Stimulated activated memory B cell treated with anti-CD40 and anti-IgM and Interleukin-4, amounts not matched to agents 10 μg/mL and 1 μg/mL and 100 μg/mL, for 72 hours (primary cell): Measurements from ENCODE around the gene RSPH3.
A peak's percentile ranks its signal among the peaks of the same experiment; 100 is the strongest.
"Not testable (repeated sequence)": the region's sequence is repeated elsewhere in the genome, so short reads cannot be mapped to it uniquely, and the experiment has no call there.

Experiments
- ATAC-seq: fragments of 150-1000 bp; cut with Tn5 transposase; 2 replicates; pipeline ENCODE4 v1.10.0; 2021
- H3K27ac Mint-ChIP-seq: one replicate; pipeline ENCODE4 v1.8.0; 2022; ENCODE audit warnings: mild to moderate bottlenecking, mixed read lengths
- H3K27me3 Mint-ChIP-seq: one replicate; pipeline ENCODE4 v1.8.0; 2022; ENCODE audit warnings: mixed read lengths
- H3K36me3 Mint-ChIP-seq: one replicate; pipeline ENCODE4 v1.8.0; 2022; ENCODE audit warnings: mixed read lengths
- H3K4me1 Mint-ChIP-seq: one replicate; pipeline ENCODE4 v1.8.0; 2022; ENCODE audit warnings: mixed read lengths
- H3K4me3 Mint-ChIP-seq: one replicate; pipeline ENCODE4 v1.8.0; 2022; ENCODE audit warnings: mild to moderate bottlenecking, moderate library complexity, mixed read lengths
- H3K9me3 Mint-ChIP-seq: one replicate; pipeline ENCODE4 v1.8.0; 2022; ENCODE audit warnings: mixed read lengths

The RSPH3 gene

GRCh38 chr6:159005436-159005835, 5.4 kb upstream of the RSPH3 start:
- Mint-ChIP-seq H3K27me3 (no peaks in the 10 kb centered on the region), H3K36me3 (peaks cover 11% of the 10 kb centered on the region), H3K4me1 (peaks cover 33% of the 10 kb centered on the region), H3K4me3 (no peak overlapping the region), H3K27ac (no peak overlapping the region), H3K9me3 (no peaks in the 10 kb centered on the region)
- ATAC-seq = no peak

GRCh38 chr6:159004592-159004991, 4.6 kb upstream of the RSPH3 start:
- H3K27ac Mint-ChIP-seq = no peak overlapping the region
- H3K4me1 Mint-ChIP-seq = peaks cover 29% of the 10 kb centered on the region
- no peaks in the 10 kb centered on the region for H3K27me3 Mint-ChIP-seq
- no peak for ATAC-seq
- H3K9me3 Mint-ChIP-seq = no peaks in the 10 kb centered on the region
- no peak overlapping the region for H3K4me3 Mint-ChIP-seq
- peaks cover 11% of the 10 kb centered on the region for H3K36me3 Mint-ChIP-seq

GRCh38 chr6:159002432-159003155, 2.6 kb upstream of the RSPH3 start:
- Mint-ChIP-seq H3K9me3 (no peaks in the 10 kb centered on the region), H3K27me3 (no peaks in the 10 kb centered on the region), H3K4me1 (peaks cover 31% of the 10 kb centered on the region), H3K4me3 (no peak overlapping the region), H3K27ac (no peak overlapping the region), H3K36me3 (peaks cover 11% of the 10 kb centered on the region)
- no peak for ATAC-seq

- H3K4me3 Mint-ChIP-seq = peak overlapping the region; percentile 97
- H3K27ac Mint-ChIP-seq = peak overlapping the region; percentile 77
- peaks cover 43% of the 10 kb centered on the region for H3K4me1 Mint-ChIP-seq
- no peaks in the 10 kb centered on the region for H3K27me3 Mint-ChIP-seq
- peak; percentile 60 for ATAC-seq
- peaks cover 11% of the 10 kb centered on the region for H3K36me3 Mint-ChIP-seq
- H3K9me3 Mint-ChIP-seq = no peaks in the 10 kb centered on the region
Measured at GRCh38 chr6:158999154-158999665, 792 bp downstream of the RSPH3 start.

GRCh38 chr6:158996856-158997255, 3.1 kb downstream of the RSPH3 start:
- H3K27me3 Mint-ChIP-seq = no peaks in the 10 kb centered on the region
- H3K4me1 Mint-ChIP-seq = peaks cover 32% of the 10 kb centered on the region
- H3K36me3 Mint-ChIP-seq = peaks cover 6% of the 10 kb centered on the region
- ATAC-seq = no peak
- H3K4me3 Mint-ChIP-seq = no peak overlapping the region
- no peaks in the 10 kb centered on the region for H3K9me3 Mint-ChIP-seq
- no peak overlapping the region for H3K27ac Mint-ChIP-seq

GRCh38 chr6:158993639-158994038, 6.4 kb downstream of the RSPH3 start:
- Mint-ChIP-seq H3K4me3 (no peak overlapping the region), H3K27me3 (no peaks in the 10 kb centered on the region), H3K9me3 (peaks cover 5% of the 10 kb centered on the region), H3K4me1 (peaks cover 12% of the 10 kb centered on the region), H3K36me3 (peaks cover 18% of the 10 kb centered on the region), H3K27ac (no peak overlapping the region)
- no peak for ATAC-seq

- Mint-ChIP-seq H3K36me3 (peaks cover 26% of the 10 kb centered on the region), H3K4me3 (no peak overlapping the region), H3K9me3 (peaks cover 11% of the 10 kb centered on the region), H3K27me3 (no peaks in the 10 kb centered on the region), H3K27ac (no peak overlapping the region), H3K4me1 (peaks cover 12% of the 10 kb centered on the region)
- ATAC-seq = no peak
Measured at GRCh38 chr6:158991017-158991723, 8.8 kb downstream of the RSPH3 start.

GRCh38 chr6:158989711-158990110, 10.3 kb downstream of the RSPH3 start:
- H3K4me1 Mint-ChIP-seq, H3K27me3 Mint-ChIP-seq, ATAC-seq, H3K27ac Mint-ChIP-seq, H3K4me3 Mint-ChIP-seq: not testable (repeated sequence)
- Mint-ChIP-seq H3K36me3 (peaks cover 26% of the 10 kb centered on the region), H3K9me3 (peaks cover 11% of the 10 kb centered on the region)

GRCh38 chr6:158988477-158988876, 11.5 kb downstream of the RSPH3 start:
- Mint-ChIP-seq H3K9me3 (peaks cover 11% of the 10 kb centered on the region), H3K36me3 (peaks cover 23% of the 10 kb centered on the region), H3K4me3 (no peak overlapping the region), H3K27ac (no peak overlapping the region), H3K27me3 (no peaks in the 10 kb centered on the region), H3K4me1 (no peaks in the 10 kb centered on the region)
- no peak for ATAC-seq

GRCh38 chr6:158987657-158988056, 12.3 kb downstream of the RSPH3 start:
- Mint-ChIP-seq H3K36me3 (peaks cover 20% of the 10 kb centered on the region), H3K27ac (no peak overlapping the region), H3K9me3 (peaks cover 11% of the 10 kb centered on the region), H3K27me3 (no peaks in the 10 kb centered on the region), H3K4me1 (no peaks in the 10 kb centered on the region), H3K4me3 (no peak overlapping the region)
- no peak for ATAC-seq

GRCh38 chr6:158978757-158979156, 21.2 kb downstream of the RSPH3 start:
- Mint-ChIP-seq H3K27me3 (no peaks in the 10 kb centered on the region), H3K4me3 (no peak overlapping the region), H3K9me3 (no peaks in the 10 kb centered on the region)

GRCh38 chr6:158977382-158977781, 22.6 kb downstream of the RSPH3 start:
- no peaks in the 10 kb centered on the region for H3K27me3 Mint-ChIP-seq
- ATAC-seq = no peak
- H3K27ac Mint-ChIP-seq = no peak overlapping the region
- peaks cover 19% of the 10 kb centered on the region for H3K36me3 Mint-ChIP-seq
- H3K9me3 Mint-ChIP-seq = no peaks in the 10 kb centered on the region
- no peaks in the 10 kb centered on the region for H3K4me1 Mint-ChIP-seq
- no peak overlapping the region for H3K4me3 Mint-ChIP-seq

More at GRCh38 chr6:158978757-158979156, 21.2 kb downstream of the RSPH3 start:
- H3K36me3 Mint-ChIP-seq = peaks cover 22% of the 10 kb centered on the region
- no peak overlapping the region for H3K27ac Mint-ChIP-seq
- no peak for ATAC-seq
- H3K4me1 Mint-ChIP-seq = no peaks in the 10 kb centered on the region

- H3K4me1 Mint-ChIP-seq = peaks cover 8% of the 10 kb centered on the region
- H3K36me3 Mint-ChIP-seq = peaks cover 13% of the 10 kb centered on the region
- ATAC-seq = no peak
- no peak overlapping the region for H3K4me3 Mint-ChIP-seq
- H3K27me3 Mint-ChIP-seq = no peaks in the 10 kb centered on the region
- peak overlapping the region; percentile 70 for H3K27ac Mint-ChIP-seq
- H3K9me3 Mint-ChIP-seq = peaks cover 6% of the 10 kb centered on the region
Measured at GRCh38 chr6:158972241-158973233, 27.5 kb downstream of the RSPH3 start.

- H3K9me3 Mint-ChIP-seq = peaks cover 7% of the 10 kb centered on the region
- no peak for ATAC-seq
- H3K27ac Mint-ChIP-seq = no peak overlapping the region
Measured at GRCh38 chr6:158970640-158971275, 29.2 kb downstream of the RSPH3 start.

More at GRCh38 chr6:158970640-158971275, 29.2 kb downstream of the RSPH3 start:
- no peak overlapping the region for H3K4me3 Mint-ChIP-seq
- peaks cover 18% of the 10 kb centered on the region for H3K36me3 Mint-ChIP-seq
- no peaks in the 10 kb centered on the region for H3K27me3 Mint-ChIP-seq
- H3K4me1 Mint-ChIP-seq = peaks cover 8% of the 10 kb centered on the region
